HL-60 (cell line): ENCODE results near the gene FNDC3B.
"Not testable (repeated sequence)": the region's sequence is repeated elsewhere in the genome, so short reads cannot be mapped to it uniquely, and the experiment has no call there.

Experiments used
- DNase-seq, 2 experiments: peaks; one replicate each; pipeline ENCODE4 v3.0.0-alpha.2; 2010 to 2020; ENCODE audit warnings: low read depth in 1 of 2, low spot score in 1 of 2
- H3K27ac ChIP-seq: fragments of 250-450 bp; sonication (Bioruptor Pico); replicated peaks from 2 replicates; pipeline ENCODE4 v1.5.1; 2020; ENCODE audit warnings: mild to moderate bottlenecking, moderate library complexity
- H3K27me3 ChIP-seq: fragments of 250-450 bp; sonication (Bioruptor Pico); 2 replicates; pipeline ENCODE4 v1.5.1; 2021; ENCODE audit warnings: mild to moderate bottlenecking, moderate library complexity; ENCODE audit not compliant: insufficient read depth, poor library complexity, severe bottlenecking
- H3K4me3 ChIP-seq: replicated peaks from 2 replicates; pipeline ENCODE4 v1.5.1; 2011; ENCODE audit warnings: mild to moderate bottlenecking, control low read depth, low read length; ENCODE audit not compliant: insufficient read depth
- CTCF ChIP-seq: IDR thresholded peaks from one replicate; pipeline ENCODE4 v1.5.1; 2011; ENCODE audit warnings: low read length, control low read depth, inconsistent platforms; ENCODE audit not compliant: insufficient read depth
- GABPA ChIP-seq: IDR thresholded peaks from 2 replicates; pipeline ENCODE4 v1.6.1; 2012; ENCODE audit warnings: low read depth
- POLR2AphosphoS5 ChIP-seq: IDR thresholded peaks from 2 replicates; pipeline ENCODE4 v1.6.1; 2012; ENCODE audit warnings: low read depth
- REST ChIP-seq: IDR thresholded peaks from 2 replicates; pipeline ENCODE4 v1.6.1; 2012; ENCODE audit warnings: low read depth; ENCODE audit not compliant: insufficient replicate concordance
- SPI1 ChIP-seq: IDR thresholded peaks from 2 replicates; pipeline ENCODE4 v1.6.1; 2012; ENCODE audit warnings: low read depth, mild to moderate bottlenecking, borderline replicate concordance

Gene FNDC3B

DNA sequence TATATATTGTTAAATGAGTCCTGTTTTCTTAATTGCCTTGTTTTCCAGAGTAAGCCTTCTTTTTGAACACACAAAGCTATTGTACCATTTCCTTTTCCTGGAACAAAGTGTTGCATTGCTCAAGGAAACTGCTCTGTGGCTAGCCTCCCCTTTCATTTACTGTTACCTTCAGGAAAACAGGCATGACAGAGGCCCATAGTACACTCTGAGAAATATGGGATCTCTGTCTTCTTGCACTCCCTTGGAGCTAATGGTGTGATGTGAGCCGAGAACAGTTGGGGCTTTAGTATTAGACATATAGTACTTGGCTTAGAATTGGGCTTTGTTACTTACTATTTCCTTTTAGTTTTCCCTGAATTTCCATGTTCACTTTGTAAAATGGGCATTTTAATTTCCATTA is 215.2 kb downstream of the FNDC3B start:
- no peak for DNase-seq
- Histone ChIP-seq H3K27ac (no peak overlapping the region), H3K27me3 (no peaks in the 10 kb centered on the region), H3K4me3 (no peak overlapping the region)
- no peak for TF ChIP-seq SPI1
- no peak for TF ChIP-seq REST
- no peak for TF ChIP-seq GABPA
- TF ChIP-seq POLR2AphosphoS5 = no peak
- TF ChIP-seq CTCF = no peak

GRCh38 chr3:172255321-172255720 is 215.9 kb downstream of the FNDC3B start:
- not testable (repeated sequence) for H3K27ac ChIP-seq, H3K4me3 ChIP-seq, H3K27me3 ChIP-seq, DNase-seq

DNA sequence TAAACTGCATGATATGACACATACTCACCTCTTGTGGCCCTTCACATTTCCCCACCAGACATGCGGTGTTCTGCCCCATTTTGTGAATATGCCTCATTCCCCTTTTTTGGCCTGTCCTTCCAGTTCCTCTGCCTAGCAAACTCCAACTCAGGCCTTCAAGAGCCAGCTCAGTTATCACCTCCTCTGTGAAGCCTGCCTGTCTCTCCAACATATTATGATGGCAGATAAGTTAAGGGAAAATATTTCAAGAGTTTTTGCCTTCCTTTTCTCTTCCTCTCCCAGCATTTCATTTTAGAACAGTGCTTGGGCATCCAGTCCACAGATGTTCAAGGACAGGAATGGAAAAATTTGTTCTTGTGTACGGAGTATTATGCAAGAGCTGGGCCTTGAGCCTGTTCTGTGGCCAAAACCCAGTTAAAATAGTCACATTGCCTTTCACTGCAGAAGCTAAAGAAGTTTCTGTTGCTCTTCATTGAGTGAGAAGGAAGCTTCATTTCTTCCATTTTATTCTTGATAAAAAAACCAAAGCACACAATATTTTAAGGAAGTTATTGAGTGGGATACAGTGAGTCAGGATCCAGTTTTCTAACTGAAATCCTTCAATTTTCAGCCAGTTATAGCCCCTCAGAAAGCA is 216.8 kb downstream of the FNDC3B start:
- TF ChIP-seq GABPA (no peak), CTCF (no peak), SPI1 (no peak), REST (no peak), POLR2AphosphoS5 (no peak)
- Histone ChIP-seq H3K27ac (0 out of 2 replicates have a peak overlapping the region, but pooled peaks have one; percentile 3), H3K4me3 (no peak overlapping the region), H3K27me3 (no peaks in the 10 kb centered on the region)
- no peak for DNase-seq

GRCh38 chr3:172257648-172258400 is 218.4 kb downstream of the FNDC3B start:
- DNase-seq = no peak
- TF ChIP-seq POLR2AphosphoS5 (no peak), REST (no peak), GABPA (no peak), SPI1 (no peak), CTCF (no peak)
- Histone ChIP-seq H3K27me3 (no peaks in the 10 kb centered on the region), H3K4me3 (no peak overlapping the region), H3K27ac (no peak overlapping the region)
